Fibroblast of the aortic adventitia (primary cell): ENCODE data around the gene HM13. TPM values are rescaled to one million over a fixed set of nuclear protein-coding genes. Genes with fewer than 3 reads are reported as not detected.

ENCODE experiments used
- DNase-seq: peaks from one replicate; pipeline ENCODE4 v3.0.0-alpha.2; 2010; ENCODE audit warnings: low read depth
- H3K4me3 ChIP-seq: 2 replicates; pipeline ENCODE4 v1.5.1; 2011; ENCODE audit warnings: low read depth, mild to moderate bottlenecking, control low read depth, low read length, moderate library complexity
- total RNA-seq: library from RNA; depleted of rRNA; stranded (reverse); fragments of >200 nt; gene quantifications from 2 replicates; pipeline ENCODE4 v1.2.3, GENCODE V29; 2012; ENCODE audit warnings: low replicate concordance
- TF ChIP-seq, protein P1 (sequence below): IDR thresholded peaks from 2 replicates; pipeline ENCODE4 v1.5.1; 2011; ENCODE audit warnings: mild to moderate bottlenecking, low read length, control low read depth, inconsistent platforms; ENCODE audit not compliant: insufficient read depth

The HM13 gene
- total RNA-seq, 1 donor: 131 TPM

GRCh38 chr20:31489152-31489551 is 25.1 kb upstream of the HM13 start:
- no peak for DNase-seq
- TF ChIP-seq, protein P1, sequence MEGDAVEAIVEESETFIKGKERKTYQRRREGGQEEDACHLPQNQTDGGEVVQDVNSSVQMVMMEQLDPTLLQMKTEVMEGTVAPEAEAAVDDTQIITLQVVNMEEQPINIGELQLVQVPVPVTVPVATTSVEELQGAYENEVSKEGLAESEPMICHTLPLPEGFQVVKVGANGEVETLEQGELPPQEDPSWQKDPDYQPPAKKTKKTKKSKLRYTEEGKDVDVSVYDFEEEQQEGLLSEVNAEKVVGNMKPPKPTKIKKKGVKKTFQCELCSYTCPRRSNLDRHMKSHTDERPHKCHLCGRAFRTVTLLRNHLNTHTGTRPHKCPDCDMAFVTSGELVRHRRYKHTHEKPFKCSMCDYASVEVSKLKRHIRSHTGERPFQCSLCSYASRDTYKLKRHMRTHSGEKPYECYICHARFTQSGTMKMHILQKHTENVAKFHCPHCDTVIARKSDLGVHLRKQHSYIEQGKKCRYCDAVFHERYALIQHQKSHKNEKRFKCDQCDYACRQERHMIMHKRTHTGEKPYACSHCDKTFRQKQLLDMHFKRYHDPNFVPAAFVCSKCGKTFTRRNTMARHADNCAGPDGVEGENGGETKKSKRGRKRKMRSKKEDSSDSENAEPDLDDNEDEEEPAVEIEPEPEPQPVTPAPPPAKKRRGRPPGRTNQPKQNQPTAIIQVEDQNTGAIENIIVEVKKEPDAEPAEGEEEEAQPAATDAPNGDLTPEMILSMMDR: no peak
- H3K4me3 ChIP-seq: no peak overlapping the region

- H3K4me3 ChIP-seq: no peak overlapping the region
- DNase-seq: no peak
- TF ChIP-seq, protein P1: no peak
Measured at GRCh38 chr20:31490752-31491151, 23.5 kb upstream of the HM13 start.

DNA sequence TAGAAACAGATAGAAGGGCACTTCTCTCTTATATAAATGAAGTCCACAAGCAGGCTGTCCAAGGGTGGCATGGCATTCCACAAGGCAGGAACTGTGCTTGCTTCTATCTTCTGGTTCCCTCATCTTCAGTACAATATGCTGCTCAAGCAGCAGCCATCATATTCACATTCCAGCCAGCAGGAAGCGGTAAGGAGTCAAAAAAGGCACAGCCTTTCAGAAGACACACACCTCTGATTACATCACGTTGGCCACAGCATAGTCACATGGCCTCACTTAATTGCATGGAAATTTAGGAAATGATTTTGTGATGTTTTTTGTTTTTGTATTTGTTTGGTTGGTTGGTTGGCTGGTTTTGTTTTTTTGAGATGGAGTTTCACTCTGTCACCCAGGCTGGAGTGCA is 20.1 kb upstream of the HM13 start:
- DNase-seq: peak; percentile 55
- TF ChIP-seq, protein P1: peak; percentile 55

GRCh38 chr20:31496761-31497295 is 17.4 kb upstream of the HM13 start:
- peak overlapping the region; percentile 38 for H3K4me3 ChIP-seq
- TF ChIP-seq, protein P1: no peak
- peak; percentile 74 for DNase-seq

More for the DNA sequence above, 20.1 kb upstream of the HM13 start:
- H3K4me3 ChIP-seq: no peak overlapping the region

GRCh38 chr20:31497838-31498540 is 16.3 kb upstream of the HM13 start:
- DNase-seq: peak; percentile 86
- H3K4me3 ChIP-seq: no peak overlapping the region
- TF ChIP-seq, protein P1: no peak

- TF ChIP-seq, protein P1: no peak
- H3K4me3 ChIP-seq: no peak overlapping the region
- DNase-seq: no peak
Measured at GRCh38 chr20:31500527-31500926, 13.7 kb upstream of the HM13 start.
